Cerebellar nuclear complex (tissue), 1 donor: Measurements from ENCODE around the gene ZNF717.
"Not testable (repeated sequence)": the region's sequence is repeated elsewhere in the genome, so short reads cannot be mapped to it uniquely, and the experiment has no call there.

Experiments used
- DNase-seq, 2 experiments: peaks; one replicate each; lab custom pipeline; 2025; lab: John Stamatoyannopoulos, UW

Gene ZNF717

DNA sequence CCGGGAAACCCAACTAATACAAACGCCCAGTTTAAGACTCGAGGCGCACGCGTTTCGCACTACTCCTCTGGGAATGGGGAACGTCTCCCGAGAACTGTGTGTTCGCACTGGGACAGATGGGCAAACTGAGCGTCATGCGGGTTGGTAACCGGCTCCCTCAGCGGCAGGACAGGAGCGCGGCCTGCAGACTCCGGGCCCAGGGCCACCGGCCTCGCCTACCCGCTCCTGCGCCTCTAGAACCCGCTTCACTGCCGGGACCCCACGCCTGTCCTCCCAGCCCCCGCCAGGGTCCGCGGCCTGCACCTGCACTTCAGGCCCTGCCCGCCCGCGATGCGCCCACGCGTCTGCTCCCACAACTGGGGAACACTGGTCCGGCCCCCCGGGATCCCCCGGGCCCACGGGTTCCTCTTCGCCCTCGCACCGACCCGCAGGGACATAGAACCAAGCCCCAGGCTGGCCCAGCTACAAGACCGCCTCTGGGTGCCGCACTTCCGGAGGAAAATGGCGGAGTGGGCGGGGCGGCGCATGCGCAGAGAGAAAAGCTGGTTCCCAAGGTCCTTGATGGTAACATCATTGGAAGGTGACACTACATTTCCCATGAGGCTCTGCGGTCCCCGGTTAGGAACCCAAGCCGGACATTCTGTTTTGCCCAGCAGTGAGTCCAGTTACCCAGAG, at the start of gene ZNF717:
TSS of gene ZNF717 (minus strand) at position 469 of the 675 bp plus-strand sequence. CDS start 2,187 bp downstream, outside the sequence.
- peak; percentile 49 to 65 for DNase-seq

DNA sequence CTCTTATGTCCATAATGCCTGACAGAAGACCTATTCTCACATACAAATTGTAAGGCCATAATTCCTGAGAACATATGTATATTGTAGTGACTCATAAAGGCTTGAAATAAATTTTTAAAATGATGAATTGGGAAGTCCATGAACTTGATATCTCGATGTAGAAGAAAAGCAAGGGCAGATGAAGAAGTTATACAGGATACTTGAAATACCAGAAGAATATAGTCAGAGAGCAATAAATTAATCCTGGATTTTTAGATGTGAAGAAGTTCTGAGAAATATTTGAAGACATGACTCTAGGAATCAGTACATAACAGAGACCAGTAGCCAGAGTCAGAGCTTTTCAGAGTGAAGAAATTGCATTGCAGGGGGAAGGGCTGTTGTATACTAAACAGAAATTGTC, 45.7 kb upstream of the ZNF717 start:
- DNase-seq = not testable (repeated sequence)

DNA sequence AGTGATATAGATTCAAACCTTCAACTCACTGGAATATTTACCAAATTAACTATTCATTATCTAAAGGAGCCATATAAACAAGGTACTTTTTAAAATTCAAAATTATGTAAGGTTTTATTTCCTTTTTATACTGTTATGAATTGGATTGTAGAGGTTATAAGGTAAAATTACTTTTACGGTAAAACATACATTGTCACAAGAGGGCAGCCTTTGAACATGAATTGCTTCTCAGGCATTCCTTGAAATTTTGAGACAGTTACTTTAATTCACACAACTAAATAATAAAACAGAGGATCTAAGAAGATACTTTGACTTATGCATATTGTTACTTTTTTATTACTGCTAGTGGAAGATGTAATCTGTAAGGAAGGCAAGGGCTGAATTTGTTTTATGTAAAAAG, 32.7 kb upstream of the ZNF717 start:
- DNase-seq = not testable (repeated sequence)

DNA sequence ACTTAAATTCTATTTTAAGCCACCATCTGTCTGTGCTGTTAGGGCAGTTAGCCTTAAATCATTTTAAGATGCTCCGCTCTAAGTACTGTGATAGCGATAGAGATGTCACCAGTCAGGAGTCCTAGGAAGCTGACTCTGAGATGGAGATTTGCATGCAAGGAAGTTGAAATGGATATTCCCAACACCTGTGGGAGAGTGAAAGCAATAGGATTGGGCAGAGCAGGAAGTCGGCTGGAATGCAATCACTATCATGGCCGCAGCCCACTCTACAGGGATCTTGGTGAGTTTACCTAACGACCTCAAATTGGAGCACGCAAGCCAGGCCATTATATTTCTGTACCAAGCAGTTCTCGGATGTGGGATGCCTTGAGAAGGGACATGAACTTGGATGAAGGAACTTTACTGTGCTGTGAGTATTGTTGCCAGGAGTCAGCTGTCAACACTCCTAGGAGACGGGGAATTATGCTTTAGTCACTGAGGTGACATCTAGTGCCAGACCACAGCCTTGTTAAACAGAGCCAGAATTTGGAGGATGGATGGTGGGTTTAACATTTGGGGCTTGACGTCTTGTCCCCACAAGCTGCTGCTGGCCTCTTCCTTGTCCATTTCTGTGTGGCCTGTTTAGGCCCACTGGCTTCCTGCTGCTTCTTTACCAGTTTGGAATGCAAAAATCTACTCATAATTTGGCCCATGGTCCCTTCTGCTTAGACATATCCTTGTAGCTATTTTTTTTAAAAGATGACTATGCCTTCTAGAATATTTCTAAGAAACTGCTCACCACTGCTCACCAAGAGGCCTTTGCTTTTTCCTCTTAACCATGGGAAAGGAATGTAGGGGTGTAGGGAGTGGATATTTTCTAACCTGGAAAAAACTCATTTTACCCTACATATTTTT, 31.2 kb upstream of the ZNF717 start:
- not testable (repeated sequence) for DNase-seq

DNA sequence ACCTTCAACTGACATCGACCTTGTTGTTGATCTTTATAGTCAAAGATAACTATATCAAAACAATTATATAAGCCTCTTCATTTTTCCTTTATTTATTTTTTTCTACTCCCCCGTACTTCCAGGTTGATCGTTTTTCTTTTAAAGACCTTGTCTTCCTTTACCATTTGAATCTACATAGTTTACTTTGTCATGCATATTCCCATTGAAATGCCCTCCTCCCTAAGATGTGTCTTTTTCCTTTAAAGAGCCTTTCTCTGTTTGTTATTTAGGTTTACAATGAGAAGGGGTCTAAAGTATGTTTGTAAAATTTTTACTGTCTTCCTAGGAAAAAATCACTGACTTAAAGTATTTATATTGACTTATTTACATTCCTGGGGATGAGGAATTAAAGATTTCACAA, 29.4 kb upstream of the ZNF717 start:
- no peak for DNase-seq

DNA sequence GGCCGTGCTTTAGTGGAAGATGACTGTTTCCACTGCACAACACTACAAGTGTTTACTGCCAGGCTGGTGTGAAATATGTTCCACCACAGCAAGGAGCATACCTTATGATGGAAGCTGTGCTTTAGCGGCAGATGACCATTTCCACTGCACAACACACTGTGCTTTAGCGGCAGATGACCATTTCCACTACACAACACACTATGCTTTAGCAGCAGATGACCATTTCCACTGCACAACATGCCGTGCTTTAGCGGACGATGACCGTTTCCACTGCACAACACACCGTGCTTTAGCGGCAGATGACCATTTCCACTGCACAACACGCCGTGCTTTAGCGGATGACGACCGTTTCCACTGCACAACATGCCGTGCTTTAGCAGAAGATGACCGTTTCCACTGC, 2.8 kb downstream of the ZNF717 start:
- DNase-seq = no peak

DNA sequence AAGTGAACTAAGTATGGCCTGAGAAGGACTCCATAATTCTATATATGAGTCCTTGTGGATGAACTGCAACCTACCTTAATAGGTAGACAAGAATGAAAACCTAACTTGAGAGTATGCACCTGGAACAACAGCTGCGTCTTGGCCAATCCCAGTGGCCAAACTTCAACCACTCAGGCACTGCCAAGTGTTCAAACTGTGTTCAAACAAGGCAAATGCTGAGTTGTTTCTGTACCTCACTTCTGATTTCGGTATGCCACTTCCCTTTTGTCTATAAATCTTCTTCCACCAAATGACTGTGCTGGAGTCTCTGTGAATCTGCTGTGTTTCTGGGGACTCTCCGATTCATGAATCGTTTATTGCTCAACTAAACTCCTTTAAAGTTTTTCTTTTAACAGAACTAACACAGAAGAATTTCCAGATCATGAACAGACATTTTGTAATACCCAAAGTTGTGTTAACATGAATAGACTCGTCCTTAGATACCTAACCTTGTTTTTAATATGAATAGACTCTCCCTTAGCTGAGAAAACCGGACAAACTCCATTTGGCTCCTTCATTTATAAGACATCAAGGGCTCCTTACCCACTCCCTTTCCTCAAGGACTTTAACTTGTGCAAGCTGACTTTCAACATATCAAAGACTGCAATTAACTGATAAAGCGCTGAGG, 4.1 kb downstream of the ZNF717 start:
- no peak for DNase-seq

DNA sequence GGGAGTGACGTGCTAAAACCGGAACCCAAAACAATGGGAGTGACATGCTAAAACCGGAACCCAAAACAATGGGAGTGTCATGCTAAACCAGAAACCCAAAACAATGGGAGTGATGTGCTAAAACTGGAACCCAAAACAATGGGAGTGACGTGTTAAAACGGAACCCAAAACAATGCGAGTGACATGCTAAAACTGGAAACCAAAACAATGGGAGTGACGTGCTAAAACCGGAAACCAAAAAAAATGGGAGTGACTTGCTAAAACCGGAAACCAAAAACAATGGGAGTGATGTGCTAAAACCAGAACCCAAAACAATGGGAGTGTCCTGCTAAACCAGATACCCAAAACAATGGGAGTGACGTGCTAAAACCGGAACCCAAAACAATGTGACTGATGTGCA, 7.6 kb downstream of the ZNF717 start:
- not testable (repeated sequence) for DNase-seq

DNA sequence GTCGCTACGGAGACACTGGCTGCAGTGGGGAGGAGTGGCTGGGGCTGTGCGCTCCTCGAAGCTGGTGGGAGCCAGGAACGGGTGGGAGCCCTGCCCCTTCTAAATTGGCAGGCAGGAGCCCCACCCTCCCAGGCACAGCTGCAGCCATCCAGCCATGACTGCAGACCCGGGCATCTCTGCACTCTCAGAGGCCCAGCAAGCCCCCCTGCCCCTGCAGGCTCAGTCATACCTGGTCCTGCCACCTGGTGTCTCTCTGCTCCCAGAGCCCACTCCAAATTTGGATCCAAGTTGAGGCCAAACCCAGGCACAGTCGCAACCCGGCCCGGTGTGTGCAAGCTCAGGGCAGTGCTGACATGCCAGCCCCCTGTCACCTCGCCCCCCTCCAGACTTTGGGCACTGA, 13.7 kb downstream of the ZNF717 start:
- not testable (repeated sequence) for DNase-seq

DNA sequence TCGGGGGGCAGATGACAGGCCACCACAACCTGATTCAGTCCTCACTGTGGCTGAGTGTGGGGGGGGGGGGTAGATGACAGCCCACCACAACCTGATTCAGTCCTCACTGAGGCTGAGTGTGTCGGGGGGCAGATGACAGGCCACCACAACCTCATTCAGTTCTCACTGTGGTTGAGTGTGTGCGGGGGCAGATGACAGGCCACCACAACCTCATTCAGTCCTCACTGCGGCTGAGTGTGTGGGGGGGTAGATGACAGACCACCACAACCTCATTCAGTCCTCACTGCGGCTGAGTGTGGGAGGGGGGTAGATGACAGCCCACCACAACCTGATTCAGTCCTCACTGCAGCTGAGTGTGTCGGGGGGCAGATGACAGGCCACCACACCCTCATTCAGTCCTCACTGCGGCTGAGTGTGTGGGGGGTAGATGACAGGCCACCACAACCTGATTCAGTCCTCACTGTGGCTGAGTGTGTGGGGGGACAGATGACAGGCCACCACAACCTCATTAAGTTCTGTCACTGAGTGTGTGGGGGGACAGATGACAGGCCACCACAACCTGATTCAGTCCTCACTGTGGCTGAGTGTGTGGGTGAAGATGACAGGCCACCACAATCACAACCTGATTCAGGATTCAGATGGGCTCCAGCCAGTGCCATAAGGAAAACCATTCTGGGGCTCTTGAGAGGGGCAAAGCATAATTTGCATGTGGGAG, 16.9 kb downstream of the ZNF717 start:
- no peak for DNase-seq

DNA sequence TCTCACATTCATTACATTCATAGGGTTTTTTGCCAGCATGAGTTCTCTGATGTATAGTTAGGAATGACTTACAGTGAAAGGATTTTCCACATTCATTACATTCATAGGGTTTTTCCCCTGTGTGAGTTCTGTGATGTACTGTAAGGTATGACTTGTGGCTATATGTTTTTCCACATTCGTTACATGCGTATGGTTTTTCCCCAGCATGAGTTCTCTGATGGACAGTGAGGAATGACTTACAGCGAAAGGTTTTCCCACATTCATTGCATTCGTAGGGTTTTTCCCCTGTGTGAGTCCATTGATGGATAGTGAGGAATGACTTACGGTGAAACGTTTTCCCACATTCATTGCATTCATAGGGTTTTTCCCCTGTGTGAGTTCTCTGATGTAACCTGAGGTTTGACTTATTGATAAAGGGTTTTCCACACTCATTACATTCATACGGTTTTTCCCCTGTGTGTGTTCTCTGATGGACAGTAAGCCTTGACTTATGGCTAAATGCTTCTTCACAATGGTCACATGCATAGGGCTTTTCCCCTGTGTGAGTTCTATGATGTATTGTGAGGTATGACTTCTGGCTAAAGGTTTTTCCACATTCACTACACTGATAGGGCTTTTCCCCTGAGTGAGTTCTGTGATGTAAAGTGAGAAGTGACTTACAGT, 47.4 kb downstream of the ZNF717 start:
- DNase-seq = no peak

DNA sequence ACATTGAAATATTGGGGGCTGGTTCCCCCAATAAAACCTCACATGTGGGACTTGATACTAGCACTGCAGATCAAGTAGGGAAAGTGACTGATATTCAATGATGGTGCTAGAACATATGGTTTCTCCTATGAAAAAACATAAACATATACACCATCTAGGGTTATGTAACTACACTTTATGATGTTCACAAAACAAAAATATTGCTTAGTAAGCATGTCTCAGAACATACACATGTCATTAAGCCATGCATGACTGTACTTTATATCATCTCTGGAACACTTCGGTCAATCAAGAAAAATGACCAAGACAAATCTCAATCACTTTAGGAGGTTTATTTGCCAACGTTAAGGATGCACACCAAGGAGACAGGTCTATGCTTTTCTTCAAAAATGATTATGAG, 57.4 kb downstream of the ZNF717 start:
- no peak for DNase-seq

DNA sequence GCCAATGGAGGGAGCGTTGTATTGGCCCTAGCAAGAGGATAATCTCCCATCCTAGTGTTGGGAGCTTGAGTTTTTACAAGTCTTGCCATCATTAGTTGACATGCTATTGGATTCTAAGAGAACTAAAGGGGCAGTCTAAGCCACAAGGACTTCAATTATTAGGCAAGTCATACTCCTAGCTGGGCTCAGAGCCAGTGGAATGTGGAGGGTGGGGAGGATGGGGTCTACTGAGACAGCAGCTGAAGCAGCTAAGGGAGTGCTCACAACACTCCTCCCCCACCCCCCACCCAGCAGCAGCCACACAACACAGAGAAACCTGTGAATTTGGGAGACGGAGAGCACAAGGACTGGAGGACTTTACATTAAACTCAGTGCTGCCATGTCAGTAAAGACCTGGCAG, 93.3 kb downstream of the ZNF717 start:
- DNase-seq = no peak

DNA sequence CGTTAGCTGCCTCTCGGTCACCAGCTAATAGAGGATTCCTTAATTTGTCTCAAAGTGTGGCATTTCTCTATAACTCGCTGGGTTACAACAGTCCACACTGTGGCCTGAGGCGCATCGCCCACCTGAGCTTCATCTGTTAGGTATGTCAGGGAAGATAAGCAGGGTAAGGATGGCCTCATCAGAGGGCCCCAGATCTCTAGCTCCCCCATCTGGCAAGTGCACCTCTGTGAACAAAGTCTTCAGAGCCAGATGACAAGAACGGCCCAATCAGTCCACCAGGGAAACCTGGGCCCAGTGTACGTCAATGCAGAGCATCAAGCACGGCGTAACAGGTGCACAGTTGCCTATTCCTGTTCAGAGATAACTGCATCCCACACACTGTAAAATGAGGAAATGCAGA, 98.0 kb downstream of the ZNF717 start:
- DNase-seq = no peak
